ENCODE results near the gene NUDT3.

DNA sequence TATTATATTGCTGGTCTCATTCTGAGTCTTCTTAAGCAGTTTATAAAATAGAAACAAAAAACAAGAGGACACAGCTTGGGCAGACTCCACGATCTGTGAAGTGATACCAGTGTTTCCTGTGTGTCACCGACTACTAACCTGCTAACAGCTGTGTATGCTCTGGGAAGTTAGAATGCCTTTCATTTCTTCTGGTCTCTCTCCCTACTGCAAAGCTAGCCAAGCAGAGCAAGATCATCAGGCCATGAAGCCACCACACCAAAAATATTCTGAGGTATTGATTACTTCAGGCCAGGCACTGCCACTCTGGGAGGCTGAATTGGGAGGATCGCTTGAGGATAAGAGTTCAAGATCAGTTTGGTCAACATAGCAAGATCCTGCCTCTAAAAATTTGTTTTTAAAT, 96.7 kb downstream of the NUDT3 start:
- TF ChIP-seq, protein P1, sequence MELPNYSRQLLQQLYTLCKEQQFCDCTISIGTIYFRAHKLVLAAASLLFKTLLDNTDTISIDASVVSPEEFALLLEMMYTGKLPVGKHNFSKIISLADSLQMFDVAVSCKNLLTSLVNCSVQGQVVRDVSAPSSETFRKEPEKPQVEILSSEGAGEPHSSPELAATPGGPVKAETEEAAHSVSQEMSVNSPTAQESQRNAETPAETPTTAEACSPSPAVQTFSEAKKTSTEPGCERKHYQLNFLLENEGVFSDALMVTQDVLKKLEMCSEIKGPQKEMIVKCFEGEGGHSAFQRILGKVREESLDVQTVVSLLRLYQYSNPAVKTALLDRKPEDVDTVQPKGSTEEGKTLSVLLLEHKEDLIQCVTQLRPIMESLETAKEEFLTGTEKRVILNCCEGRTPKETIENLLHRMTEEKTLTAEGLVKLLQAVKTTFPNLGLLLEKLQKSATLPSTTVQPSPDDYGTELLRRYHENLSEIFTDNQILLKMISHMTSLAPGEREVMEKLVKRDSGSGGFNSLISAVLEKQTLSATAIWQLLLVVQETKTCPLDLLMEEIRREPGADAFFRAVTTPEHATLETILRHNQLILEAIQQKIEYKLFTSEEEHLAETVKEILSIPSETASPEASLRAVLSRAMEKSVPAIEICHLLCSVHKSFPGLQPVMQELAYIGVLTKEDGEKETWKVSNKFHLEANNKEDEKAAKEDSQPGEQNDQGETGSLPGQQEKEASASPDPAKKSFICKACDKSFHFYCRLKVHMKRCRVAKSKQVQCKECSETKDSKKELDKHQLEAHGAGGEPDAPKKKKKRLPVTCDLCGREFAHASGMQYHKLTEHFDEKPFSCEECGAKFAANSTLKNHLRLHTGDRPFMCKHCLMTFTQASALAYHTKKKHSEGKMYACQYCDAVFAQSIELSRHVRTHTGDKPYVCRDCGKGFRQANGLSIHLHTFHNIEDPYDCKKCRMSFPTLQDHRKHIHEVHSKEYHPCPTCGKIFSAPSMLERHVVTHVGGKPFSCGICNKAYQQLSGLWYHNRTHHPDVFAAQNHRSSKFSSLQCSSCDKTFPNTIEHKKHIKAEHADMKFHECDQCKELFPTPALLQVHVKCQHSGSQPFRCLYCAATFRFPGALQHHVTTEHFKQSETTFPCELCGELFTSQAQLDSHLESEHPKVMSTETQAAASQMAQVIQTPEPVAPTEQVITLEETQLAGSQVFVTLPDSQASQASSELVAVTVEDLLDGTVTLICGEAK (IDR thresholded peaks at IDR 0.05), result no peak
- TF ChIP-seq, protein P1 (CRISPR knock-in tag; IDR thresholded peaks at IDR 0.05), result no peak
- no peak for TF ChIP-seq MTF1 (CRISPR knock-in tag; IDR thresholded peaks at IDR 0.05; ENCODE audit: borderline replicate concordance)
- TF ChIP-seq BHLHE40 (IDR thresholded peaks at IDR 0.05; ENCODE audit: low read length), result no peak
- no peak for TF ChIP-seq CLOCK (CRISPR knock-in tag; IDR thresholded peaks at IDR 0.05; ENCODE audit: borderline replicate concordance)
- TF ChIP-seq HNRNPL (IDR thresholded peaks at IDR 0.05; ENCODE audit: low read depth, low read length), result no peak
